ENCODE measurements around the gene GPC3. TPM values are rescaled to one million over a fixed set of nuclear protein-coding genes. Genes with fewer than 3 reads are reported as not detected.

GPC3 gene
- total RNA-seq, 6 experiments from 2014 or later, result not detected

DNA sequence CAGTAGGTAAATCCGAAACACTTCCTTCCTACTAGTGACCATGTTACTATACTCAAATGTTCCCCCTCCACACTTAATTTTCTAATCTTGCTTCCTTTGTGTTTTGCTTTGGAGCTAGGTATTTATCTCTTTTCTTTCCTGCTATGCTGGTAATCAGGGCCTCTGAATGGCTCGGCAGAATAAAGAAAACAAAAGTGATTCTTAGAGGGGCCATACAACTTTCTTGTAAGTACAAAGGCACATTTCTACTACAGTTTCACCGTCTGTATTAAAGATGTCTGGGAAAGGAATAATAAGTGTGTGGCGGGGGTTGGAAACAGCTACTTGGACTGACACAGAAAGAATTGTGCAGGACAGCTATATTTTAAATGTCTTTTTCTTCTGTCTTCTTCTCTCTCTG lies 50.3 kb downstream of the GPC3 start:
- Mint-ChIP-seq H3K36me3 (ENCODE audit: low read depth) (no peaks in the 10 kb centered on the region), H3K4me3 (no peak overlapping the region), H3K27ac (no peak overlapping the region), H3K9me3 (no peaks in the 10 kb centered on the region), H3K27me3 (ENCODE audit: insufficient read depth) (no peaks in the 10 kb centered on the region), H3K4me1 (ENCODE audit: low read depth) (no peaks in the 10 kb centered on the region)
- DNase-seq, result no peak
- TF ChIP-seq, protein P1, sequence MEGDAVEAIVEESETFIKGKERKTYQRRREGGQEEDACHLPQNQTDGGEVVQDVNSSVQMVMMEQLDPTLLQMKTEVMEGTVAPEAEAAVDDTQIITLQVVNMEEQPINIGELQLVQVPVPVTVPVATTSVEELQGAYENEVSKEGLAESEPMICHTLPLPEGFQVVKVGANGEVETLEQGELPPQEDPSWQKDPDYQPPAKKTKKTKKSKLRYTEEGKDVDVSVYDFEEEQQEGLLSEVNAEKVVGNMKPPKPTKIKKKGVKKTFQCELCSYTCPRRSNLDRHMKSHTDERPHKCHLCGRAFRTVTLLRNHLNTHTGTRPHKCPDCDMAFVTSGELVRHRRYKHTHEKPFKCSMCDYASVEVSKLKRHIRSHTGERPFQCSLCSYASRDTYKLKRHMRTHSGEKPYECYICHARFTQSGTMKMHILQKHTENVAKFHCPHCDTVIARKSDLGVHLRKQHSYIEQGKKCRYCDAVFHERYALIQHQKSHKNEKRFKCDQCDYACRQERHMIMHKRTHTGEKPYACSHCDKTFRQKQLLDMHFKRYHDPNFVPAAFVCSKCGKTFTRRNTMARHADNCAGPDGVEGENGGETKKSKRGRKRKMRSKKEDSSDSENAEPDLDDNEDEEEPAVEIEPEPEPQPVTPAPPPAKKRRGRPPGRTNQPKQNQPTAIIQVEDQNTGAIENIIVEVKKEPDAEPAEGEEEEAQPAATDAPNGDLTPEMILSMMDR (IDR thresholded peaks at IDR 0.05), result no peak

DNA sequence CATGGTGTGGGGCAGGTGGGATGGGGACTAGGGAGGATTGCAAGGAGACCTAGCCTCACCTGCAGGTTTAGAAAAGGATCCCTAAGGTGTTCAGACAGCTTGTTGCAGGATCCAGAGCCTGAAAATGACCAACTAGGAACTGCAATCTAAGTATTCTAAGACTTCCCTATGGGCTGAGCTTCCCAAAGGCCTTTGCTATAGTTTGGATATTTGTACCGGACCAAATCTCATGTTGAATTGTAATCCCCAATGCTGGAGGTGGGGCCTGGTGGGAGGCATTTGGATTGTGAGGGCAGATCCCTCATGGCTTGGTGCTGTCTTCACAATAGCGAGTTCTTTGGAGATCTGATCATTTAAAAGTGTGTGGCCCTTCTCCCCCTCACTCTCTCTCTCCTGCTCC lies 52.1 kb downstream of the GPC3 start:
- Mint-ChIP-seq H3K27me3 (ENCODE audit: insufficient read depth) (no peaks in the 10 kb centered on the region), H3K9me3 (no peaks in the 10 kb centered on the region; the same call in 1 of the 2 replicates), H3K27ac (no peak overlapping the region), H3K36me3 (ENCODE audit: low read depth) (no peaks in the 10 kb centered on the region), H3K4me1 (ENCODE audit: low read depth) (no peaks in the 10 kb centered on the region), H3K4me3 (no peak overlapping the region)
- no peak for DNase-seq
- TF ChIP-seq, protein P1 (IDR thresholded peaks at IDR 0.05), result no peak

DNA sequence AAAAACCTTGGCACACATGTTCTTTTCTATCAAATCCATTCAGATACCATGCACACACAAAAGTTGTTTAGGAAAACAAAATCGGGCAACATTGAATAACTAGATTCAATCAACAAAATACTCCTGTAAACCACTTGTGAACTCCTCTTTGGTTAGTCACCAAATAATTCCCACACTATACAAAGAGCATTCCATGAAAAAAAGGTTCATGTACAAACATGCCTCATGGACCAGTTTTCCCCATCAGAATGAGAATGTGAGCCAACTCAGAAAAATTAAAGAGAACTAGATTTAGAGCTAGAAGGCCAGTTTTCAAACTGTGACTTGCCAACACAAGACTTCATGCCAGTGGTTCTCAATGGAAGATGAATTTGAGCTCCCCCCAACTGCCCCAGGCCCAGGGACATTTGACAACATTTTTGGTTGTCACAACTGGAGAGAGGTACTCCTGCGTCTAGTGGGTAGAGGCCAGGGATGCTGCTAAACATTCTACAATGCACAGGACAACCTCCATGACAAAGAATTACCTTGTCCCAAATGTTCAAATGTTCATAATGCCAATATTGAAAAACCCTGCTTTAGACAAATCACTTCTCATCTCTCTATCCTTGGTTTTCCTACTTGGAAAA lies 55.4 kb downstream of the GPC3 start:
- DNase-seq, result no peak
- no peak overlapping the region for H3K4me3 Mint-ChIP-seq
- no peaks in the 10 kb centered on the region for H3K36me3 Mint-ChIP-seq (ENCODE audit: low read depth)
- TF ChIP-seq, protein P1 (IDR thresholded peaks at IDR 0.05), result no peak
- no peaks in the 10 kb centered on the region for H3K27me3 Mint-ChIP-seq (ENCODE audit: insufficient read depth)
- no peaks in the 10 kb centered on the region for H3K4me1 Mint-ChIP-seq (ENCODE audit: low read depth)
- no peak overlapping the region for H3K27ac Mint-ChIP-seq
- H3K9me3 Mint-ChIP-seq, result no peaks in the 10 kb centered on the region; the same call in 1 of the 2 replicates

DNA sequence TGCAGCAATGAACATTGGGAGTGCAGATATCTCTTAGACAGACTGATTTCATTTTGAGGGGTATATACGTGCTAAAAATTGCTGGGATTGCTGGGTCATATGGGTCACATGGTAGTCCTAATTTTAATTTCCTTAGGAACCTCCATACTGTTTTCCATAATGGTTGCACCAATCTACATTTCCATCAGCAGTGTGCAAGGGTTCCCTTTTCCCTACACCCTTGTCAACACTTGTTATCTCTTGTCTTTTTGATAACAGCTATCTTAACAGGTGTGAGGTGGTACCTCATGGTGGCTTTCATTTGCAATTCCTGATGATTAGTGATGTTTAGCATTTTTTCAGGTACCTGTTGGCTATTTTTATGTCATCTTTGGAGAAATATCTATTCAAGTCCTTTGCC lies 57.0 kb downstream of the GPC3 start:
- no peaks in the 10 kb centered on the region for H3K36me3 Mint-ChIP-seq (ENCODE audit: low read depth)
- no peaks in the 10 kb centered on the region for H3K4me1 Mint-ChIP-seq (ENCODE audit: low read depth)
- no peak overlapping the region for H3K4me3 Mint-ChIP-seq
- TF ChIP-seq, protein P1 (IDR thresholded peaks at IDR 0.05), result no peak
- no peaks in the 10 kb centered on the region; the same call in 1 of the 2 replicates for H3K9me3 Mint-ChIP-seq
- H3K27me3 Mint-ChIP-seq (ENCODE audit: insufficient read depth), result no peaks in the 10 kb centered on the region
- no peak for DNase-seq
- H3K27ac Mint-ChIP-seq, result no peak overlapping the region

DNA sequence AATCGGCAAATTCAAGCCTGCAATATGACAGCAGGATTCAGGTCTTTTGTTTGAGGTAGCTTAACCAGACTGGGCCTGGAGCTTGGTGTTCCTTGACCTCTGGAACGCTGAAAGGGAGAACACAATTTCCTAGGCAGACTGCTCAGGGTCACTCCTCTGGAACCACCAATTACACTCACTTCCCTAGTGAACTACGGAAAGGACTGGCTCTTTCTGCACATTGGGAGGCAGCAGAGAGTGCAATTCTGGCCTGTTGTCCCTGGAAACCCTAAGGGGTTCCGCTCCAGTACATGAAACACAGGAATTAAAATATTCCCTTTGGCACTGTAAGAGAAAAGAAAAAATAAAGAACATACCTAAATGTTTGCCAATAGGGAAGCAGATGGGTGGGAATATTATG lies 58.6 kb downstream of the GPC3 start:
- Mint-ChIP-seq H3K9me3 (peaks cover 1% of the 10 kb centered on the region; the same call in 1 of the 2 replicates), H3K36me3 (ENCODE audit: low read depth) (no peaks in the 10 kb centered on the region), H3K27ac (no peak overlapping the region), H3K4me1 (ENCODE audit: low read depth) (no peaks in the 10 kb centered on the region), H3K27me3 (ENCODE audit: insufficient read depth) (no peaks in the 10 kb centered on the region), H3K4me3 (no peak overlapping the region)
- TF ChIP-seq, protein P1 (IDR thresholded peaks at IDR 0.05), result no peak
- no peak for DNase-seq
